HG02943 (cell line): ENCODE results near the gene LAMTOR4.
"Not testable (repeated sequence)": the region's sequence is repeated elsewhere in the genome, so short reads cannot be mapped to it uniquely, and the experiment has no call there.

Experiments used
- ATAC-seq: cut with Tn5 transposase; IDR thresholded peaks from one replicate; pipeline ENCODE4 v1.9.1; 2021; ENCODE audit warnings: mild to moderate bottlenecking, low read depth, moderate library complexity; ENCODE audit not compliant: unreplicated experiment

LAMTOR4 gene

DNA sequence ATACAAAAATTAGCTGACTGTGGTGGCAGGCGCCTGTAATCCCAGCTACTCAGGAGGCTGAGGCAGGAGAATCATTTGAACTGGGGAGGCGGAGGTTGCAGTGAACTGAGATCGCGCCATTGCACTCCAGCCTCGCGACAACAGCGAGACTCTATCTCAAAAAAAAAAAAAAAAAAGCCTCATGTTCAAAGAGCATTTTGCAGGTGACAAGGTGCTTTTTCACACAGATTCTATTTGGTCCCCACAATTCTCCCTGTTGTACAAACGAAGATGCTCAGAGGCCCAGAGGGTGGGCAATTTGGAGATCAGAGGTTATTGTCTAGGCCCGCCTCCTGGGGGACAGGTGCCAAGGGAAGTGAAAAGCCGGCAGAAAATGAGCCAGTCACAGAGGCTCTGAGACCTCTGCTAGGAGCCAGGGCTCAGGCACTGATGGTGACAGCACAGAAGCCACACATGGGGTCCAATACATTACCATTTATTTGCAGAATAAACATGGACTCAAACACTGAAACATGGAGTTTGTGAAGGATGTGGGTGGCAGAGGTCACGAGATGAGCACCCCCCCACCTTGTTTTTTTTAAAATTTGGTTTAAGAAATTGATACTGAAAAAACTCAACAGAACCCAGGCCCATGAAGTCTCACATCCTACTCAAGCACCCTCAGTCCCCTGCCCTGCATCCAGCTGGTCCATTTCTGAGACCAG is 20.6 kb downstream of the LAMTOR4 start:
- no peak for ATAC-seq

DNA sequence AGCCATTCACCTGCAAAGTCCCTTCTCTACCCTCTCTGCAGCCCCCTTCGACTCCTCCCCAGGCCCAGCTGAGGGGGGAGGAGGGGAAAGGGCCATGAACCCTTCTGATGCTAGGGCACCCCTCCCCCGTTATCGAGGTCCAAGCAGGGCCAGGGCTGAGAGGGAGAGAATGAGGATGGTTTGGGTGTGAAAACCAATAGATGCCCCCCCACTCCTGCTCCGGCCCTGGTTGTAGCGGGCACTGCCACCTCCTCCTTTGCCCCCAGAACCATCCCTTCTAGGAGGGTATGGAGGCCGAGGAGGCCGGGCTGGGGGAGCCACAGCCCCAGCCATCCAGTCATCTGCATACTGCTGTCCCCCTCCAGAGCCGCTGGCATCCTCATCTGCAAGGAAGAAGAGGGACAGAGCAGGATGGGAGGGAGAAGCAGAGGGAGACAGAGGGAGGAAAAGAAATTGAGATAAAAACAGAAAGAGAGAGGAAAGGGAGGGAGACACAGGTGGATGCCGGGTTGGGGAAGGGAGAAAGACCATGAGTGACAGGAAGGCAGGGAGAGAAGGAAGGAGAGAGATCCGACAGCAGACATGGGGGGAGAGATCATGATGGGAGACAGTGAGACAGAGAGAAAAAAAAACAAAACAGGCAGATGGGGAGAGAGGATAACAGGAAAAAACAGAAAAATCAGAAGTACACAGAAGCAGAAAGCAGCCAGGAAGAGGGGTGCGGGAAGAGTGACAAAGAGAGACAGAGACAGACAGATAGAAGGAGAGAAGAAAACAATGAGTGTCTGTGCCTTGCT is 21.6 kb downstream of the LAMTOR4 start:
- no peak for ATAC-seq

DNA sequence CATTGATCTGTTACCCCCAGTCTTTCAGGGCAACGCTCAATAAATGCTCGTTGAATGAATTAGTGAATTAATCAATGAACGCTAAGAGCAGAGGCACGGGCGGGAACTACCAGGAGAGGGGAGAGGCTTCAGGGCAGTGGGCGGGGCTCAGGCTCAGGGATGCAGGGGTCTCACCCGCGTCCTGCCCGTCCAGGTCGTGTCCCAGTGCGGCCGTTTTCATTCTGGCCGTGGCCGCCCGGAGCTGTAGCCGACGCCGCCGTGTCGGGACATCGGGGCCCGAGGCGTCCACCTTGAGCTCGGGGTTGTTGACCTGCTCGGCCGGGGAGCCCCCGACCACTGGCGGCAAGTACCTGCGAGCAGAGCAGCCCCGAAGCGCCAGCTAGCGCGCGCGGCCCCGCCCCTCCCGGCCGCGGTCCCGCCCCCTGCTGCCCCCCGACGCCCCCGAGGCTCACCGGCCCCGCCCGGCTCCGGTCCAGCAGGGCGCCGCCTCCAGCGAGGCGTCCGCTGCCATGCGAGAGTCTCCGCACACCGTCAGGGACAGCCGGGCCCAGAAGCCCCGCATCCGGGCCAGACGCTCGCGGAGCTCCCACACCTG is 22.5 kb downstream of the LAMTOR4 start:
- no peak for ATAC-seq

DNA sequence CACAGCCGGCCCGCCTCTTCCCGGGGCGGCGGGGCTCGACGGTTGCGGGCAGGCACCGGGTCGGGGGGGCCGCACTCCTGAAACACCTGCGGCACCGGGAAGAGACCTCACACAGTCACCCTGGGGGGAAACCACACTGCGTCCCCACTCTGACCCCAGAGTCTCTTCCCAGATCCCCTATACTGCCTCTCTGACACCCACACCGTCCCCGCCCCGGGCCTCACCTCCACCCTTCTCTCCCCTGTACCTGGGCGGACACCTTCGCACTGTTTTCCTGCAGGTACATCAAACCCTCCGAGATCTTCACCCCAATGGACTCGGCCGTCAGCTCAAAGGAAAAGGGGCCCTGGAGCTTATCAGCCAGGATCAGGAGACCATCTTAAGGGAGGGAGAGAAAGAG is 23.1 kb downstream of the LAMTOR4 start:
- no peak for ATAC-seq

DNA sequence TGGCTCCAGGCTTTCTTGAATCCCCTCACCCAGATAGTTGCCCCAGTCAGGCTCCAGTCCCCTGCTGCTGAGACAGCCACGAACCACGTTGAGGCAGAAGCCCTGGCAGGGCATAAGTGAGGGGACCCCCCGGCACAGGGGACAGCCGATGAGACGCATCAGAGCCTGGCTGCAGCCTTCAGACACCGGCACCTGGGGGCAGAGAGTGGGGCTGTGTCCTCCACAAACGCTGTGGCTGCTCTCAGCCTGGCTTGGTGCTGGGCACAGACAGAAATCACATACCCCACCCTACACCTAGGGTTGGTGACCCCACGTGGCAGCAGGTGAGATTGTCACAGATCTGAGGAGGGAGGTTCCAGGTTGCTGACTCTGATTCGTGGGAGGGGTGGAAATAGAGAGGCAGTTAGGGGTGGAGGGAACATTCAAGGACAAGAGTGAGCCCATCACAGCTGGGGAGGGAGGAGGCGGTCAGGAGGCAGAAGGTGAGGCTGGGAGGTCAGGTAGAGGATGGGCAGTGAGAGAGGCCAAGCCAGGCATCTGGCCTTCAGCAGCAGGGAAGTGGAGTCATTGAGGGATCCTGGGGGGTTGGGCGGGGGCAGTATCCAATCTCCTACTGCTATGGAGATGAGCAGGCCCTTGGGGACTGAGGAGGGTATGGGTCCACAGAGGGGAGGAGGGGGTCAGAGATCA is 25.2 kb downstream of the LAMTOR4 start:
- ATAC-seq = no peak

DNA sequence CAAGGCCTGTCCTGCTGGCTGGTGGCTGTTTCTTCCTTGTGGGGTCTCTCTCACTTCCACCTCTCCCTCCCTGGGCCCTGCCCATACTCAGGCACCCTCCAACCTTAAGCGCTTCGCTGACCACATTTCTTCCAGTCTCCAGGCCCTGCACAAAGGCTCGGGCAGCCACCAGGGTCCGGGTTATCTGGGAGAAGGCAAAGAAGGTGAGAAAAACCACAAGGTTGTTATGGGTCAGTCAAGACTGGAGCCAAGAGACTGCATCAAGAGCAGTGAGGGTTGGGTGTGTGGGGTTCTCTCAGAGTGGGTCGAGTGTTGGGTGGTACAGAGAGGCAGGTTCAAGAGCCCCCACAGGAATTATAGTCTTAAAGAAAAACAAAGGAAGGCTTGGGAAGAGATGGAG is 25.9 kb downstream of the LAMTOR4 start:
- no peak for ATAC-seq

DNA sequence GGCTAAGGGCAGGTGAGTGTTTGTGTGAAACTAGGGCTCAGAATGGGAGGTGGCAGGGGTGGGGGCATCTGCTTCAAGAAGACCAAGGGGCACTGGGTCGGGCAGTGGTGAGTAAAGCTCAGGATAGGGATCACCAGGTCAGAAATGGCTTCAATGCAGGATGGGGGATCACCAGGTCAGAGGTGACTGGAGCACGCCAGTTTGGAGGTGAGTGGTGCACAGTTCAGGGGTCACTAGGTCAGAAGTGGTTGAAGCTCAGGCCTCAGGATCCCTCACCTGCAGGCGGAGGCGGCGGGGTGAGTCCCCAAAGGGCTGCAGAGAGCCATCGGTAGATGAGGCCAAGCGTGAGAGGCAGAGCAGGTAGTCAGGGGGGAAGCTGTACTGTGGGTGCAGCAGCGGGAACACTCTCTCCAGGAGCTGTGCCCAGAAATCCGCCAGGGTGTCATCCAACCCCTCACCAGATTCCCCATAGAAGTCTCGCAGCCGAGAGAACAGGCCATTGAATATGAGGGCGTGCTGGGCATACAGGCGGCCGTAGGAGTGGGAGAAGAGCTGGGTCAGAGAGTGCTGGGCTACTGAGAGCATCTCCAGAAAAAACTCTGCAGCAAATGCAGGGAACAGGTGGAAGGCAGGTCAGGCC is 26.7 kb downstream of the LAMTOR4 start:
- ATAC-seq = no peak

DNA sequence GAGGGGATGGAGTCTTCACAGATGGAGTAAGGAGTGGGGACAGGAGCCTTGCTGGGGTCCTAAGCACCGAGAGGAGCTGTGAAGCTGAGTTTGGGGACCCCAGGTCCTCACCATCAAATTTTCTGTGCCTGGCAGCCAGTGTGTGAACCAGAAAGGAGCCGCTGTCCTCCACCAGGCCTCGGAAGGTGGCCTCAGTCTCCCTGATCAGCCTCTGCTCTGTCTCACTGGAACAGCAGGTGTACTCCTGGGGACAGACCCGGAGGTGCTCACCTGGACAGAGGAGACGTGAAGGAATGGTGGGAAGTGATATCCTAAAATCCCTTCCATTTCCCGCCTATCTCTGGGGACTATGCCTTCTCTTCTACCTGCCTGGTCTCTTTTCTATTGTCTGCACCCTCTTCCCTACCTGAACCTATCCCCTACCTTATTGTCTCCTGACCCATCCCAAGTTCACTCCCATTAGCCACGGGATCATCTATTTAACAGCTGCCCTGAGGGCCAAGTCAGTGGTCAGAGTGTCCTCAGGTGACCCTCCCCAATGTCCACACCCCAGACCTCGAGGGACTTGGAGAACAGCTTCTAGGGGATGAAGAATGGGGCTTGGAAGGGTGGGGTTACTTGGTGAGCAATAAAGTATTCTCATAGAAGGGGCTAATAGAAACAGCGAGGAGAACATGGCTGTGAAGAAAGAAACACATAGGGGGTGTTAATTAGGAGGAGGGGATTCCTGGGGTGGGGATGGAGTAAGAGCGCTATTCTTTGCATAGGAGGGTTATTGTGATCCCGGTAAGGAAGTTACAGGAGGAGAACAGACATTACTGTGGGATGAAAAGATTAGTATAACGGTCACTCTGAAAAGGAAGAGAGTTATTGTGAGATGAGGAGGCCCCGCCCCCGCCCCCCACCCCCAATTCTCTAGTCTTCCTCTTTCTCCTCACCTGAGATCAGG is 27.7 kb downstream of the LAMTOR4 start:
- no peak for ATAC-seq

DNA sequence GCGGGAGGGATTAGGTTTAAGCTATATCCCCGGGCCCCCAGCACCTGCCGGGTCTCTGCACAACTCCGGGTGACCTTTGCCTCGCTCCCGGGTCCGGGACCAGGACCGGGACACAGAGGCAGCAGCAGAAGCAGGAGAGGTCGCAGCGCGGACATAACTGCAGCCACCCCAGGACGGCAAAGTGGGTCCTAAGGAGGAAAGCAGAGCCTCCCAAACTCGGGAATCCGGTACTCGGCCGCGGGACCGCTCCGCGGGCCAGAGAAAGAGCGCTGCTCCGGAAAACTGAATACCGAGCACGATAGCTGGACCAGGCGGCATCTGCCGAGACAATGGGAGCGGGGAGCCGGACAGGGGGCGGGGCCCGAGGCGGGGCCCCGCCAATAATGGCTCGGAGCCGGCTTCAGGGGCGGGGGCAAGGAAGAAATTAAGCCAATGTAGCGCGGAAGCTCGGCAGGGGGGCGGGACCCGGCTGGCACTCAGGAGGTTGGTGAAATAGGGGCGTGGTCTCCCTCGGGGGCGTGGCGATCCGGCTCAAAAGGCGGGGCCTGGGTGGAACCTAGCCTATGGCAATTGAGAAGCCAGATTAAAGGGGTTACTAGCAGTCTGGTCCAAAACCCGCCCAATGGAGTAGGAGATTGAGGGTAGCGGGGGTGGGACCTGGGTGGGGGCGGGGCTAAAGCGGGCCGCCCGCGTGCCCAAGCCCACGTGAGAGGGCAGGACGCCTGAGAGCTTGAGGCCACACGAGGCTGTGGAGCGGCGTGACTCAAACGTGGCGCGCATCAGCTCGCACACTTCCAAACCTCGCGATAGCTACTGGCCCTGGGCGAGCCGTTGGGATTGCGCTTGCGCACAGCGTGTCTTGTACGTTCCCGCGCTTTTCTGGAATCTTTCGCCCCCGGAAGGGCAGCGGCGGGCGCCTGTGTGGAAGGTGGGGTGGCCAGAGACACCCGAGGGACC is 28.6 kb downstream of the LAMTOR4 start, which contains the start of the genes GPC2 and STAG3:
Gene GPC2 (minus strand): TSS at position 337 of the 957 bp plus-strand sequence. CDS start 182 bp downstream, at position 155.
Gene STAG3 (plus strand): TSS at position 874 of the 957 bp plus-strand sequence. CDS start 2,639 bp downstream, outside the sequence.
- ATAC-seq = peak; percentile 84

DNA sequence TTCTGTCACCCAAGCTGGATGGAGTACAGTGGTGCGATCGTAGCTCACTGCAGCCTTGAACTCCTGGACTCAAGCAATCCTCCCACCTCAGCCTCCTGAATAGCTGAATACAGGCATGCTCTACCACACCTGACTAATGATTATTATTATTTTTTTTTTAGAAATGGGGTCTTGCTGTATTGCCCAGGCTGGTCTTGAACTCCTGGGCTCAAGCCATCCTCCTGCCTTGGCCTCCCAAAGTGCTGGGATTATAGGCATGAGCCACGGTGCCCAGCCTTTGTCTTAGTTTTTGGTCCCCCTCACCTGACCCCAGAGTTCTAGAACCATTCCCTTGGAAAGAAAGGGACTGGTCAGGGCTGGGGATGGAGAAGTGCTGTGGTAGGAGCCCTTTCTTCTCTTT is 31.4 kb downstream of the LAMTOR4 start:
- ATAC-seq = not testable (repeated sequence)

DNA sequence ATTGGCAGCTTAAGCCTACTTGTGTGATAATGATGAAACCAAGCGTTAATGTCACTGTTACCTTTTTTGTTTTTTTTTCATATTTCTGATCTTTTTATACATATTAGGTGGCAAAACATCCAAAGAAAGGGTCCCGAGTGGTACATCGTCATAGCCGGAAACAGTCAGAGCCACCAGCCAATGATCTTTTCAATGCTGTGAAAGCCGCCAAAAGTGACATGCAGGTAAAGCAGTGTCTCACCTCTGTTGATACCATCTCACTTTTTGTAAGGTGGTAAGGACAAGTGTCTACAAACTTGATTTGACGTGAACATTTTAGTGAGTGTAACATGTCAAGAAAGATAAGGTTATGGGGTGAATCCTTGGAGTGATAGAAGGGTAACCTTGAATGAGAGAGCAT is 33.9 kb downstream of the LAMTOR4 start:
- ATAC-seq = not testable (repeated sequence)

DNA sequence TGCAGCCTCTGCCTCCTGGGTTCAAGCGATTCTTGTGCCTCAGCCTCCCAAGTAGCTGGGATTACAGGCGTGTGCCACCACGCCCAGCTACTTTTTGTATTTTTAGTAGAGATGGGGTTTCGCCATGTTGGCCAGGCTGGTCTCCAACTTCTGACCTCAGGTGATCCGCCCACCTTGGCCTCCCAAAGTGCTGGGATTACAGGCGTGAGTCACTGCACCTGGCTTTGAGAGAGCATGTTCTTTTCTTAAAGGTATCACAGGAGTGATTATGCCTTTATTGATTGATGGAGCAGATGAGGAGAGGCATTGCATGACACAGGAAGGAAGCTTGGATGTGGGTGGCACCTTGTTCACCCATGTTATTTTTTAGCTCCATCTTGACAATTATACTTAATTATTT is 34.4 kb downstream of the LAMTOR4 start:
- ATAC-seq = not testable (repeated sequence)

DNA sequence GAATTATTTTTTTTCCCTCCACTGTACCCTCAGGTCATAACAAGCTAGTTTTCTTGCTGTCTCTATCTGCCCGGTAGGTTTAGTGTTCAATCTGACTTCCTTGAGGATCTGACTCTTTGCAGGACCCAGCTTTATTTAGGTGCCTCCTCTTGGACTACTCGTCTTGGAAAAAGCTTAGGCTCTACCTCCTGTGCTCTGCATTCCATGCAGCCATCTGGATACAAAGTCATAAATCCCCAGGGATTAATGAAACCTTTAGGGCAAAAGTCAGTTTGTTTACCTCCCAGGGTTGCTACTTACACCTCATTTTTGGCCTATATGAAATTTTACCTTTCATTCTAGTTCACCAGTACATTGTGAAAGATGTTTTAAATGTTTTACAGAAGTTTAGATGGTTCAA is 37.0 kb downstream of the LAMTOR4 start:
- ATAC-seq = no peak

DNA sequence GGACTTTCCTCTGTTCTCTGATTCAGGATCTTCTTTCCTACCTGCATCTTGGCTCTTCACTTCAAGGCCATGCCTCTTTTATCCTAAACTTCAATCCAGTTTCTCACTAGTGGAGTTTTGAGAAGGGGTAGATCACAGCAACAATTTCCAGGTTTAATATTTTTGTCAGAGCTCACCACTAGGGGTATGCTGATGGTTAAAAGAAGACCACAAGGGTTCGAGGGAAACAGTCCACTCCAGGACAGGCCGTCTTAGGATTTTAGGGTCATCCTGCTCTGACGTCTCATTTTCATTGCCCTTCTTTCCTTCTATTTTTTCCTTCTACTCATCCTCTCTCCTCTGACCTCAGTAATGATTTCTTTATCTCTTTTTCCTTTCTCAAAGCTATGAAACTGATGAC is 40.3 kb downstream of the LAMTOR4 start:
- no peak for ATAC-seq

DNA sequence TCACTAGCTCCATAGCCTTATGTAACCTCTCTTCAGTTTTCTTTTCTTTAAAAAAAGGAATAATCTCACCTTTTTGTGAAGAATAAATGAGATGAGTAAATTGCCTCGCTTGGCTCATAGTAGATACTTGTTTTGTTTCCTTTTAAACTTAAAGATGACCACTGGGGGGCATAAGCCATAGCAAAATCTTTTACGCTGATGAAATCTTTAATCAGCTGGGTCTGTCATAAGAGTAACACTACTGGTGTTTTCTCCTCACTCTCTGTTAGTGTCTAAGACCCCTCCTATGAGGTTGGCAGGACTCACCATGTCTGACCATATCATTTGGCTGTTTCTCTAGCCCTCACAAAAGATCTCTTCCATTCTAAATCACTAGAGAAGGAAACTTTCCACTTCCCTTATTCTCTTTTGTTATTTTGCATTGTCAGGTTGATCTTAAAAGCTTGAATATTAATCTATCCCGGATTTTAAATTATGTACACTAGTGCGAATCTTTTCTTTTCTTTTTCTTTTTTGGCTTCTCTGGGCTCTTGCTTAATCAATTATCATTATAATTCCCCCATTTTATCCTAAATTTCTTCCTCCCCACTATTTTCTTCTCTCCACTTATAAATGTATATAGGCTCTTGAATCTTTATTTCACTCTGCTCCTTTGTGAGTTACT is 41.5 kb downstream of the LAMTOR4 start:
- no peak for ATAC-seq

DNA sequence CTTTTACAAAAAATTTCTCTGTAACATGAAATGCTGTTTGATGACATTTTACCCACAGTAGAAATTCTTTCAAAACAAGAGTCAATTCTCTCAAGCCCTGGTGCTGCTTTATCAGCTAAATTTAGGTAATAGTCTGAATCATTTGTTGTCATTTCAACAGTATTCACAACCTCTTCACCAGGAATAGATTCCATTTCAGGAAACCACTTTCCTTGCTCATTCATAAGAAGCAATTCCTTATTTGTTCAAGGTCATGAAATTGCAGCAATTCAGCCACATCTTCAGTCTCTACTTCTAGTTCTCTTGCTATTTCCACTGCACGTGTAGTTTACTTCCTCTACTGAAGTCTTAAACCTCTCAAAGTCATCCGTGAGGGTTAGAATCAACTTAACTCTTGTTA is 43.1 kb downstream of the LAMTOR4 start:
- ATAC-seq = no peak

DNA sequence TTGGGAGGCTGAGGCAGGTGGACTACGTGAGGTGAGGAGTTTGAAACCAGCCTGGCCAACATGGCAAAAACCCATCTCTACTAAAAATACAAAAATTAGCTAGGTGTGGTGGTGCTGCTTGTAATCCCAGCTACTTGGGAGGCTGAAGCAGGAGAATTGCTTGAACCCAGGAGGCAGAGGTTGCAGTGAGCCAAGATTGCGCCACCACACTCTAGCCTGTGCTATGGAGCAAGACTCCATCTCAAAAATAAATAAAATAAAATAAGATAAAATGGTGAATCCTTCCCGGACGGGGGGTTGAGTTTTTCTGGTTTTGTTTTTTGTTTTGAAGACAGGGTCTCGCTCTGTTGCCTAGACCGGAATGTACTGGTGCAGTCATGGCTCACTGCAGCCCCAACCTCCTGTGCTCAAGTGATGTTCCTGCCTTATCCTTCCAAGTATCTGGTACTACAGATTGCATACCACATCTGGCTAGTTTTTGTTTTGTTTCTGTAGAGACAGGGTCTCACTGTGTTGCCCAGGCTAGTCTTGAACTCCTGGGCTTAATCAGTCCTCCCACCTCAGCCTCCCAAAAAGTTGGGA is 43.7 kb downstream of the LAMTOR4 start:
- ATAC-seq = not testable (repeated sequence)
